Neuron (in vitro differentiated cells): ENCODE results near the gene HELZ.
"Not testable (repeated sequence)": the region's sequence is repeated elsewhere in the genome, so short reads cannot be mapped to it uniquely, and the experiment has no call there.

ENCODE experiments used
- H2AFZ ChIP-seq: one replicate; pipeline ENCODE4 v1.6.1; 2013; ENCODE audit warnings: low read depth, mild to moderate bottlenecking, inconsistent platforms, low read length, moderate library complexity
- H3K27me3 ChIP-seq: one replicate; pipeline ENCODE4 v1.6.1; 2013; ENCODE audit warnings: low read length; ENCODE audit not compliant: insufficient read depth
- H3K36me3 ChIP-seq: one replicate; pipeline ENCODE4 v1.6.1; 2013; ENCODE audit warnings: low read length; ENCODE audit not compliant: insufficient read depth
- H3K4me1 ChIP-seq: one replicate; pipeline ENCODE4 v1.6.1; 2013; ENCODE audit warnings: low read length; ENCODE audit not compliant: insufficient read depth
- H3K4me3 ChIP-seq: 2 replicates; pipeline ENCODE4 v1.5.1; 2013; ENCODE audit warnings: mild to moderate bottlenecking, low read length, moderate library complexity
- H3K9me3 ChIP-seq: one replicate; pipeline ENCODE4 v1.6.1; 2013; ENCODE audit warnings: low read length

The HELZ gene

GRCh38 chr17:67047382-67047781 lies 197.6 kb downstream of the HELZ start:
- peaks cover 6% of the 10 kb centered on the region for H3K9me3 ChIP-seq
- no peaks in the 10 kb centered on the region for H3K27me3 ChIP-seq
- no peaks in the 10 kb centered on the region for H3K4me1 ChIP-seq
- no peaks in the 10 kb centered on the region for H3K36me3 ChIP-seq
- H3K4me3 ChIP-seq, result no peak overlapping the region
- H2AFZ ChIP-seq, result no peak overlapping the region

GRCh38 chr17:67046398-67046797 lies 198.6 kb downstream of the HELZ start:
- Histone ChIP-seq H3K36me3 (no peaks in the 10 kb centered on the region), H3K4me3 (no peak overlapping the region), H2AFZ (no peak overlapping the region), H3K4me1 (no peaks in the 10 kb centered on the region), H3K27me3 (no peaks in the 10 kb centered on the region), H3K9me3 (peaks cover 6% of the 10 kb centered on the region)

GRCh38 chr17:67044940-67045339 lies 200.1 kb downstream of the HELZ start:
- H3K27me3 ChIP-seq, result no peaks in the 10 kb centered on the region
- no peaks in the 10 kb centered on the region for H3K36me3 ChIP-seq
- H3K9me3 ChIP-seq, result peaks cover 5% of the 10 kb centered on the region
- no peak overlapping the region for H2AFZ ChIP-seq
- H3K4me3 ChIP-seq, result no peak overlapping the region
- H3K4me1 ChIP-seq, result no peaks in the 10 kb centered on the region

- no peak within 1 kb of the TSS for H3K4me3 ChIP-seq
These were observed 200.8 kb downstream of the HELZ start, which contains the start of gene CACNG1 for GRCh38 chr17:67044016-67044772. CACNG1 (plus strand) TSS chr17:67044554; CDS start chr17:67044661, 107 bp downstream.

GRCh38 chr17:67043283-67043682 lies 201.7 kb downstream of the HELZ start:
- Histone ChIP-seq H2AFZ (no peak overlapping the region), H3K27me3 (no peaks in the 10 kb centered on the region), H3K4me3 (no peak overlapping the region), H3K9me3 (no peaks in the 10 kb centered on the region), H3K36me3 (no peaks in the 10 kb centered on the region), H3K4me1 (no peaks in the 10 kb centered on the region)

More at GRCh38 chr17:67044016-67044772, 200.8 kb downstream of the HELZ start, which contains the start of gene CACNG1:
- Histone ChIP-seq H2AFZ (no peak within 1 kb of the TSS), H3K27me3 (no peaks in the 10 kb centered on the region), H3K36me3 (no peaks in the 10 kb centered on the region), H3K4me1 (no peaks in the 10 kb centered on the region), H3K9me3 (peaks cover under 1% of the 10 kb centered on the region)

GRCh38 chr17:67041941-67042899 lies 202.8 kb downstream of the HELZ start:
- no peak overlapping the region for H2AFZ ChIP-seq
- H3K9me3 ChIP-seq, result no peaks in the 10 kb centered on the region
- H3K4me3 ChIP-seq, result no peak overlapping the region
- no peaks in the 10 kb centered on the region for H3K27me3 ChIP-seq
- H3K36me3 ChIP-seq, result no peaks in the 10 kb centered on the region
- no peaks in the 10 kb centered on the region for H3K4me1 ChIP-seq

- no peaks in the 10 kb centered on the region for H3K36me3 ChIP-seq
- H3K9me3 ChIP-seq, result no peaks in the 10 kb centered on the region
- no peak overlapping the region for H2AFZ ChIP-seq
- no peaks in the 10 kb centered on the region for H3K27me3 ChIP-seq
- no peak overlapping the region for H3K4me3 ChIP-seq
- no peaks in the 10 kb centered on the region for H3K4me1 ChIP-seq
These were observed 203.5 kb downstream of the HELZ start for GRCh38 chr17:67041531-67041930.

- not testable (repeated sequence) for H2AFZ ChIP-seq, H3K9me3 ChIP-seq, H3K4me1 ChIP-seq, H3K27me3 ChIP-seq, H3K36me3 ChIP-seq, H3K4me3 ChIP-seq
These were observed 203.9 kb downstream of the HELZ start for GRCh38 chr17:67041119-67041518.

- no peak overlapping the region for H3K4me3 ChIP-seq
- H3K9me3 ChIP-seq, result no peaks in the 10 kb centered on the region
- no peaks in the 10 kb centered on the region for H3K4me1 ChIP-seq
- no peaks in the 10 kb centered on the region for H3K36me3 ChIP-seq
- H2AFZ ChIP-seq, result no peak overlapping the region
- no peaks in the 10 kb centered on the region for H3K27me3 ChIP-seq
These were observed 204.3 kb downstream of the HELZ start for GRCh38 chr17:67040652-67041051.

GRCh38 chr17:67038861-67039365 lies 206.1 kb downstream of the HELZ start:
- Histone ChIP-seq H3K27me3 (no peaks in the 10 kb centered on the region), H2AFZ (no peak overlapping the region)

GRCh38 chr17:67035131-67036083 lies 209.6 kb downstream of the HELZ start:
- Histone ChIP-seq H3K4me1 (no peaks in the 10 kb centered on the region), H3K36me3 (peaks cover 9% of the 10 kb centered on the region), H3K4me3 (no peak overlapping the region), H3K27me3 (no peaks in the 10 kb centered on the region), H3K9me3 (peaks cover 1% of the 10 kb centered on the region), H2AFZ (no peak overlapping the region)

More at GRCh38 chr17:67038861-67039365, 206.1 kb downstream of the HELZ start:
- Histone ChIP-seq H3K9me3 (no peaks in the 10 kb centered on the region), H3K36me3 (no peaks in the 10 kb centered on the region), H3K4me3 (no peak overlapping the region), H3K4me1 (no peaks in the 10 kb centered on the region)

- Histone ChIP-seq H3K27me3 (no peaks in the 10 kb centered on the region), H2AFZ (no peak overlapping the region), H3K36me3 (peaks cover 14% of the 10 kb centered on the region), H3K4me1 (no peaks in the 10 kb centered on the region), H3K9me3 (peaks cover 1% of the 10 kb centered on the region), H3K4me3 (no peak overlapping the region)
These were observed 211.4 kb downstream of the HELZ start for GRCh38 chr17:67033613-67034012.
